Caki2 (cell line): ENCODE measurements around the gene COA1. TPM values are rescaled to one million over a fixed set of nuclear protein-coding genes. Genes with fewer than 3 reads are reported as not detected.
"Not testable (repeated sequence)": the region's sequence is repeated elsewhere in the genome, so short reads cannot be mapped to it uniquely, and the experiment has no call there.

Source experiments
- DNase-seq: peaks from one replicate; pipeline ENCODE4 v3.0.0-alpha.2; 2015; ENCODE audit warnings: low read depth
- in situ Hi-C: cut with HindIII; loops from 2 replicates; pipeline ENCODE4 v1.10.0; 2016; ENCODE audit warnings: low sequenced_read_pairs, low pct_unique_long_range_greater_than_20kb, mixed read lengths
- total RNA-seq: library from RNA; depleted of rRNA; stranded (reverse); fragments of >200 nt; shearing (Covaris generic); gene quantifications from 2 replicates; pipeline ENCODE4 v1.2.3, GENCODE V29; 2014; ENCODE audit warnings: low replicate concordance

COA1 gene
- total RNA-seq, 1 experiment from 2014 or later, result 128 TPM

DNA sequence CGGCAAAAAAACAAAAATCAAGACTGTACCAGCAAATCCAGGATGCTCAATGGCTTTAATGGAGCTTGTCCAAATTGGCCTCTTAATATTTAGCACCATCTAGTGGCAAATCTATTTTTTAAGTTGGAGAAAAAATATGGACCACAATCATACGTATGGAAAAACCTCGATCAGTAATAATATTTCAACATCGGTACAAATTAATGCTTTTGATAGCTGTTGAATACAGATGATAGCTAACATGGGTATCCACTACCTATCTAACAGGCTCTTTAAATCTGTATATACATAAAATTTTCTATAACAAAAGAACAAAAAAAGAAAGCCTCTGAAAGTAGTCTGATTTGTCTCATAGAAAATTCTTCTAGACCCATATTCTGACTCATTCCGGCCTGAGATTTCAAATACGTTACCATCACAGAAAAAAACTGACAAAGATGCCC, 29.2 kb downstream of the COA1 start:
- peak; percentile 54 for DNase-seq
- in situ Hi-C loops, result no loop called here

DNA sequence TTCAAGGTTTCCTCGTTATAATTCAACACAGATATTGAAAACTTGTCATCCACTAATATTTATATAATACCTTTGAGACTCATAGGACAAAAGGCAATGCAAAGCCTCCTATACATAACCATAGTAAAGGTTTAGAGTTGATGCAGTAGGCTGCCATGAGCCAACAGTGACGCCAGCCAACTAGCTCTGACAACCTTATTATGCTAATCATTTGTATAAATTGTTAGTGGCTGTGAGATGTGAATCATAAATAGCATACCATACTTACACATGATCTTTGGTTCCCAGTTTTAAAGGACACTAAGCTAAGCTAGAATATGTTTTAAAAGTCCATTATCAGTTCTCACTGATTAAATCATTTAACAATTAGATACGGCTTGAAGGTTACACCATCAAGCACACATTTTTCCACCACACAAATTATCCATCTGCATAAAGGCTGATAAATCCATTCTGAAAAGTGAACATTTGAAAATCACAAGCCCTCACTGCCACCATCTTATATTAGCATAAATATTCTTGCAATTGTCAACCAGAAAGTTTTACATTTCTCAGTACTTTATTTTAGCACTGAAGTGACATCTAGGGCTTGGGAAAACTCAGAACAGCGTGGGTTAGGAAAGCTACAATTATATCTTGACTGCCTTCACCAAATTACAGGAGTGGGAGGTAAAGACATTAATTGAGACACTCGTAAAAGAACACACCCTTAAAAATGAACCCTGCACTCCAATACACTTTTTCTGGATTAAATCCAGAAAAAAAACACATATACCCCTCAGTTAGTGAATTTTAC, 30.7 kb downstream of the COA1 start:
- in situ Hi-C loops, result no loop called here
- no peak for DNase-seq

DNA sequence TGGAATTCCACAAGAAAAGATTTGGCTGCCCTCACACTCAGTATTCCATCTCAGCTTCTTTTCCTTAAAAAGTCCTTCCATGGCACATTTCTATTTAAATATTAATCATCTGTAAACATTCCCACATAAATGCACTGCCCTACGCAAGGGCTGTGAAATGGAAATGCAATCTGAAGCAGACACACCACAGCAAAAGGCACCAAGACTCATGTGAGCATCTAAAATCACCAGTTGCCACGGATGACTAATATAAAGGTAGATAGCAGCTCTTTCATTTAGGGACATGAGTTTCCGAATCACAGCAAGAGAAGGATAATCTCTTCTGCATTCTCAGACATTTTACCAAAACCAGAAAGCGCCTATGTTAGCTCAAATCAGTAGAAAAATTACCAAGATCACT, 31.6 kb downstream of the COA1 start:
- in situ Hi-C loops, result no loop called here
- no peak for DNase-seq

DNA sequence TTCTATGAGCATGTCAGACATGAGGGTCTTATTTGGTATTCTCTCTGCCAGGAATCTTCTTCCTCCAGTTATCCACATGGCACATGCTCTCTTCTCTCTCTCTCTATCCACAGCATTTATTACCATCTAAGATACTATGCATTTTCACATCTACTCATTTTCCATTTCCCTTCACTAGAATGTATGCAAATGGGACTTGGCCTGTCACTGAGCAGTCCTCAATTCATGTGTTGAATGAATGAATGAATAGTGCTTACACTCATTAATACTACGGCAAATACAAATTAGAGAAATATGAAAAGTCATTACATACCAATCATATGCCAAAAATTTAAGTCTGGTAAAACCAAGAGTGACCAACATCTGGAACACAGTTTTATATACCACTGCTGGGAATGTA, 34.0 kb downstream of the COA1 start:
- DNase-seq, result no peak
- in situ Hi-C loops, result no loop called here

DNA sequence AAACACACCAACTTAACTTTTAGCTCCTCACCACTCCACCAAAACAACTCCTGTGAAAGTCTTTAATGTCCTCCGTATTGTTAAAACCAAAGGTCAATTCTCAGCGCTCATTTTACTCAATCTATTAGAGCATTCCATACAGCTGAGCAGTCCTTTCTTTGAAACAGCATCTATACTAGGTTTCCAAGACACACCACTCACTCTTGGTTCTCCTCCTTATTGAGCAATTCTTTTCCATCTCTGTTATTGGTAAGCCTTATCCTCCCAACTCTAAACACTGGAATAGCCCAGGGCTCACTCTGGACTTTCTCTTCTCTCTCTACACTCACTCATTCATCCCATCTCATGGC, 34.9 kb downstream of the COA1 start:
- DNase-seq, result no peak
- in situ Hi-C loops, result no loop called here

DNA sequence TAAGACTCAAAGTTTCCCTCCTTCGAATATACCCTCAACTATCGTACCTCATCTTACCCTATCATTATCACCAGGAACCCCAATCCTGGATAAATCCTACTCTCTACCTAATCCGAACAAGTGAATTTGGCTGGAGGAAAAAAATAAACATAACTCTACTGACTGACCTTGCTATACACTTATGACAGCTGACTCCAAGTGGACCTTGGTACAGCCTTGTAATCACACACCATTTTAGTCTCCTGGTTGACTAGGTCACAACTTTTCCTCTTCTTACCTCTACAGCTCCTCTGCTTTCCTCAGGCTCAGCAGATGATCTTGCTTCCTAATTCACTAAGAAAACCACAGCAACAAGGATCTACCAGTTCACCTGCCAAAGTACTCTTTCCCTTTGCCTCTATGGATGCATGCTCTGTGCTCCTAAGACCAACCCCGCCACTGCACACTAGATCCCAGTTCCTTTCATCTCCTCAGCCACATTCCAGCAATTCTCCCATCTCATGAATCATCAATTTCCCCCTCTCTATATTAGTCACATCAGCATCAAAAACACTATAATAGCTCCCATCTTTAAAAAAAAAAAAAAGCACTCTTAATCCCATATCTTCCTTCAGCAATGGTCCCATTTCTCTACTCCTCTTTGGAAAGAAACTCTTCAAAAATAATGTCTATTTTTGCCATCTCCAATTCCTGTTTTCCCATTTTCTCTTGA, 35.5 kb downstream of the COA1 start:
- DNase-seq, result peak; percentile 39

DNA sequence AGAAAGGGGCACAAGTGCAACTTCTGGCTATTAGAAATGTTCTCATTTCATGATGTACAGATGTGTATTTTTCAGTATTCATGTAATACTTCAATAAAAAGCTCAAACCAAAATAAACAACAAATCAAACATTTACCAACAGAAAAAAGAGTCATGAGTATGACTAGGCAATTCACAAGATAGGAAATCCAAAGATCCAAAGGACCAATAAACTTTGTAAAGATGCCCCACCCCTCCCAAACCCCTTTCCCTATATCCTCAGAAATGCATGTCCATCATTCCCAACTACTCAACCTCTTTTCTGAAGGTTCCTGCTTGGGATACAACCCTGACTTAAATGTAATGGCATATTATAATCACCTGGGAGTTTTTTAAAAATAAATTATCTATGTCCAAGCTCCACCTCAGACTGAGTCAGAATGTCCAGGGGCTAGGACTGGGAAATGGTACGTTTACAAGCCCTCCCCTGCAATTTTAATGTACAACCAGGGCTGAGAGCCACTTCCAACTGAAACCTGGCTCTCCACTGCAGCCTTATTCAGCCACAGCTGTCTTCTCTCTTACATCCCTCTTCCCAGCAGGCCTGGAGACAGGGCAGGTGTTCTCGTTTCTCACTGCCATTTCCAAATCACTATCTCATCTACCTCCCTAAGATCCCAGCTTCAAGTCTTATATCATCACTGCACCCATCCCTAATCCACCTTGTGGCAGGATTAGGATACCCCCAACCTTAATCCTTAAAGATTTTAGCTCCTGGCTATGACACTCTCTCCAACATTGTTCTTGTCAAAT, 36.5 kb downstream of the COA1 start:
- in situ Hi-C loops, result no loop called here
- DNase-seq, result peak; percentile 74

More for the DNA sequence above, 35.5 kb downstream of the COA1 start:
- in situ Hi-C loops, result no loop called here

DNA sequence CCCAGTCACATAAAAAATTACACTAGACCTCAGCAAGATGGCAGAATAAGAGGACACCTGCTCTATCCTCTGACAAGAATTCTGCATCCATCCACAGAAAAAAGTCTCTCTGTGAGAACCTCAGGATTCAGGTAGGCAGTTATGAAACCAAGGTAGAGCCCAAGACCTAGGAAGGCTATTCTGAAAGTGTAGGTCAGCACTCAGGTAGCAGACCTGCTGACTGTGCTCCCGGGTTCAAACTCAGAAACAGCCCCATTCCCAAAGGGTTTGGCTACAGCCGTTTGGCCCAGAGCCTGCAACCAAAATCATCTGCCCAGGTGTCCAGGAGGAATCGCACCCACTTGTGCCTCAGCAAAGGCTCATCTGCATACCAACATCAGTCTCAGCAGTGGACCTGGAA, 37.7 kb downstream of the COA1 start:
- no peak for DNase-seq
- in situ Hi-C loops, result no loop called here

DNA sequence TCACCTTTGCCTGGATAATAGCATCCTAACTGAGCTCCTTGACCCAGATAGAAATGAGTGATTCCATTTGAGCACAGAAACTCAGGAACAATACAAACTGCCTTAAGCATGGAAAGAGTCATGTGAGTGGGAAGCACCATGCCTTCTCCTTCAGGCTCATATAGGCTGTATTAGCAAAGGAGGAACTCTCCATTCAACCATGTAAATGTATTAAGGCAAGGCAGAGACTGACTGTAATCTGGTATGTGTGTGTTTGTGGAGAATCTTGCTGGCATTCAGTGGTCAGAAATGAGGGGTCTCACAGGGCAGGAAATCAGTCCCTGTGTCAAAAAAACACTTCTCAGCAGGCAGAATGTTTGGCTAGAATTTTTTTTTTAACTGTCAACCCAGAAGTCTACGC, 40.2 kb downstream of the COA1 start:
- DNase-seq, result no peak
- in situ Hi-C loops, result no loop called here

DNA sequence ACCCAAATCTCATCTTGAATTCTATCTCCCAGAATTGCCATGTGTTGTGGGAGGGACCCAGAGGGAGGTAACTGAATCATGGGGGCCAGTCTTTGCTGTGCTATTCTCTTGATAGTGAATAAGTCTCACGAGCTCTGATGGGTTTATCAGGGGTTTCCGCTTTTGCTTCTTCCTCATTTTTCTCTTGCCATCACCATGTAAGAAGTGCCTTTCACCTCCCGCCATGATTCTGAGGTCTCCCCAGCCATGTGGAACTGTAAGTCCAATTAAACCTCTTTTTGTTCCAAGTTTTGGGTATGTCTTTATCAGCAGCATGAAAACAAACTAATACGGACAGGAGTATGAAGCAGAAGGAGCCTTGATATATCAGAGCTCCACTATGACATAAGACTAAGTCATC, 41.5 kb downstream of the COA1 start:
- DNase-seq, in situ Hi-C loops: not testable (repeated sequence)

DNA sequence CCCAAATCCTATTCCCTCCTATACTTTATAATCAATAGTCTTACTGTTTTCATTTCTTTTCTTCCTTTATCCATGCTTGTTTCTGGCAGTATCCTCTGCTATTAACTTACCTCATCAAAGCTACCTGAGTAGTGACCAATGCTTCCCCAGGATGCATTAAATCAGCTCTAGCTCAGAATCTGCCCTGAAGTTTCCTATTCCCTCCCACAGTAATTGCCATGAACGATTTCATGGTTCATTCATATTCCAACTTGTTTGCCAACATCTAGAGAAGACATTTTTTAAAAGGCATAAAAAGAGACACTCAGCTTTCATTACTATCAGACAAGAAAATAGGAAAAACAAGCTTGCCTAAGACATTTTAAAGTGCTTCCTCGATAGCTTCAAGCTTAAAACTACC, 42.3 kb downstream of the COA1 start:
- DNase-seq, result no peak
- in situ Hi-C loops, result no loop called here

DNA sequence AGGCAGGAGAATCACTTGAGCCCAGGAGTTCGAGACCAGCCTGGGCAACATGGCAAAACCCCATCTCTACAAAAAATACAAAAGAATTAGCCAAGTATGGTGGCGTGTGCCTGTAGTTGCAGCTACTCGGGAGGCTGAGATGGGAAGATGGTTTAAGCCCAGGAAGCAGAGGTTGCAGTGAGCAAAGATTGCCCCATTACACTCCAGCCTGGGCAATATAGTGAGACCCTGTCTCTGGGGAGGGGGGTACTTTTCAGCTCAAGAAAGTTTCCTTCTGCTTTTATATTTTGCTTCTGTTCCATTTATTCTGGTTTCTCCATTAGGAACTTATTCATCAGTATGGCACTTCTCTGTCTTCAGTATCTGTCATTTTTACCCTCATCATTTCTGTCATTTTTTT, 48.6 kb downstream of the COA1 start:
- in situ Hi-C loops, result no loop called here
- DNase-seq, result no peak

DNA sequence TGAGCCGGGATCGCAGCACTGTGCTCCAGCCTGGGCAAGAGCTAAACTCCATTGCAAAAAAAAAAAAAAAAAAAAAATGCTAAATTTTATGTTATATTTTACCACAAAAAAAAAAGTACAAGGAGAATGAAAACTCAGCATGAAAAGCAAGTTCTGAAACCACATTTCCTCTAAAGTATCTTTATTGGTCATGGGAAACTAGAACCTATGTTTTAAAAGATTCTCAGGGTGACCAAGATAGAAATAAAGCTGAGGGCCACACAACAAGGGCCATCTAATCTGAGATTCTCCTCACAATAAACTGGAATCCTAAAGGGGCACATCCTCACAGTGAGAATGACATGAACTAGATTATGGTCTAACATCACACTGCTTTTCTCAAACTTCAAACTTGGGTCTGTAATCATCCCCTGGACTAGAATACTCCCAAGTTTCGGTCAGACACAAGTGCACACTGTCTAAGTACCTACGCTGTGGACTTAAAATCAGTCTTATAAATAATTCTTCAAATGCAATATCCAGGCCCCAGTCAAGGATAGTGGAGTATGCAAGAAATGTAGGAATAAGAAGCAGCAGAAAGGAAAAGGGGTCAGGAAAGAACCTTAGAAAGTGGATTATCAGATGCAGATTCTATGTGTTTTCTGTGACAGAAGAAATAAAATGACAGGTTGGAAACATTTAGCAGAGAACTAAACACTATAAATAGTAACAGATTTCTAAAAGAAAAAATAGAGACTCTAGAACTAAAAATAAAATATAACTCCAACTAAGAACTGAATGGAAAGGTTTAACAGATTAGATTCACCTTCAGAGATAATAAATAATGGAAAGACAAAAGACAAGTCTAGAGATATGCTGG, 49.9 kb downstream of the COA1 start:
- DNase-seq, result no peak
- in situ Hi-C loops, result no loop called here

DNA sequence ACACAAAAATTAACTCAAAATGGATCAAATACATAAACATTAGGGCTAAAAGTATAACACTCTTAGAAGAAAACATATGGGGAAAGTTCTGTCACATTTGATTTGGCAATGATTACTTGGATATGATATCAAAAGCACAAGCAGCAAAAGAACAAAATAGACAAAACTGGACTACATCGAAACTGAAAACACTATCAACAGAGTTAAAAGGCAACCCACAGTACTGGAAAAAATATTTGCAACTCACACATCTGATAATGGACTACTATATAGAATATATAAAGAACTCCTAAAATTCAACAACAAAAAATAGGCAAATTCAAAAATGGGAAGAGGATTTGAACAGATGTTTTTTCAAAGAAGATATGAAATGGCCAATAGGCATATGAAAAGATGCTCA, 51.0 kb downstream of the COA1 start:
- in situ Hi-C loops, result no loop called here
- no peak for DNase-seq

DNA sequence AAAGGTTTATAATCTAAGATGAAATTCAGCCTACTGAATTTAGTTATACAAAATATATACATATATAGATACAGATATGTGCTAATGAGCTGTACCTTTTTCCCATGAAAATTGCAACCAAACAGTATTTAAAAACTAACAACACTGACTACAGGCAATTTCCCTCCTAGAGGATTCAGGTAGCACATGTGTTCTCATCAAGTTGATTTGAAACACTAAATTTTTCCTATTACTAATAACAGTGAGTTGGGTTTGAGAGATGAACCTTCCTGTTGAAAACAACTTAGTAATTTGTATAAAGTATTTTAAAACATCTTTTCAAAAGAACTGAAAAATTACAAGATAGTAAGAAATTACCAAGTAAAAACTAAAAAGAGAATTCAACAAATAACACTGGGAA, 51.5 kb downstream of the COA1 start:
- in situ Hi-C loops, result no loop called here

DNA sequence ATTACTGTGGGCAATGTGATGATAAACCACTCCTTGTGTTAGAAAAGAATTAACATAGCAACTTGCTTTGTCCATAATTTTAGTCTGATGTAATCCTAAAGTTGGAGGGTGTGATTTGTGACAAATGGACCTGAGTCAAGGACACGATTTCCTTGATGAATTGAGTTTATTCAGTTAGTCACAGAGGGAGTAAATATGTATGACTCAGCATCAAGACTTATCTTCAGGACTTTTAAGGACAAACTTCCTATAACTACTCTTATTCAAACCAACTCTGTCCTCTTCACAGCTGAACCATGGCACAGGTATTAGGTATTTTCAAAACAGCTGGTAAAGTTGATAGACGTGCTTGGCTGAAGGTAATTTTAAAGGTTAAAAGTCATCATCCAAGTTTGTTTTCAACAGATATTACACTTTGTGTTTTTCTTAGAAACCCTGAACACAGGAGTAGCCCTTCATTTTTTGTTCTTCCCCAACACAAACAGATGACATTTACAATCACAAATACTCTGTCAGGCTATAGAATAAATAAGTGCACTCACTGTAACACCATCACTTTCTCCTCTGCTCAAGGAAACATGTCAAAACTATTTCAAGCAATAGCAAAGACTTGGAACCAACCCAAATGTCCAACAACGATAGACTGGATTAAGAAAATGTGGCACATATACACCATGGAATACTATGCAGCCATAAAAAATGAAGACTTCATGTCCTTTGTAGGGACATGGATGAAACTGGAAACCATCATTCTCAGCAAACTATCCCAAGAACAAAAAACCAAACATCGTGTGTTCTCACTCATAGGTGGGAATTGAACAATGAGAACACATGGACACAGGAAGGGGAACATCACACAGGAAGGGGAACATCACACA, 54.5 kb downstream of the COA1 start:
- DNase-seq, result peak; percentile 90
- in situ Hi-C loops, result no loop called here

More for the DNA sequence above, 51.5 kb downstream of the COA1 start:
- DNase-seq, result no peak

DNA sequence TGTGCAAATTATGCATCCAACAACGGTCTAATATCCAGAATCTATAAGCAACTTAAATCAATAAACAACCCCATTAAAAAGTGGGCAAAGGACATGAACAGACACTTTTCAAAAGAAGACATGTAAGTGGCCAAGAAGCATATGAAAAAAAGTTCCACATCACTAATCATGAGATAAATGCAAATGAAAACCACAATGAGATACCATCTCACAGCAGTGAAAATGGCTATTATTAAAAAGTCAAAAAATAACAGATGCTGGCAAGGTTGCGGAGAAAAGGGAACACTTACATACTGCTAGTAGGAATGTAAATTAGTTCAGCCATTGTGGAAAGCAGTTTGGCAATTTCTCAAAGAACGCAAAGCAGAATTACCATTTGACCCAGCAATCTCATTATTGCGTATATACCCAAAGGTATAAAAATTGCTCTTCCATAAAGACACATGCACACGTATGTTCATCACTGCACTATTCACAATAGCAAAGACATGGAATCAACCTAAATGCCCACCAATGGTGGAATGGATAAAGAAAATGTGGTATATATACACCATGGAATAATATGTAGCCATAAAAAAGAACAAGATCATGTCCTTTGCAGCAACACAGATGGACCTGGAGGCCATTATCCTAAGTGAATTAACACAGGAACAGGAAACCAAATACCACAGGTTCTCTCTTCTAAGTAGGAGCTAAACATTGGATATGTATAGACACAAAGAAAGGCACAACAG, 55.9 kb downstream of the COA1 start:
- DNase-seq, result peak; percentile 90
- in situ Hi-C loops, result not testable (repeated sequence)
